RWPE2 (cell line): ENCODE results near the gene BACE1.

Source experiments
- ATAC-seq: fragments of 200-7000 bp; cut with Tn5 transposase; 3 replicates; pipeline ENCODE4 v1.9.1; 2021; ENCODE audit warnings: low read depth
- DNase-seq: peaks from one replicate; pipeline ENCODE4 v3.0.0-alpha.2; 2020; ENCODE audit warnings: low spot score
- H3K27ac ChIP-seq: fragments of 450-650 bp; 2 replicates; pipeline ENCODE4 v1.5.1; 2017; ENCODE audit warnings: mild to moderate bottlenecking; ENCODE audit not compliant: poor library complexity, severe bottlenecking
- H3K27me3 ChIP-seq: fragments of 250-450 bp; sonication (Bioruptor Pico); 2 replicates; pipeline ENCODE4 v1.5.1; 2021; ENCODE audit warnings: mild to moderate bottlenecking, moderate library complexity; ENCODE audit not compliant: insufficient read depth, poor library complexity, severe bottlenecking
- H3K36me3 ChIP-seq: fragments of 250-450 bp; sonication (Bioruptor Pico); 2 replicates; pipeline ENCODE4 v1.5.1; 2020; ENCODE audit warnings: low read depth, mild to moderate bottlenecking, moderate library complexity
- H3K4me1 ChIP-seq: fragments of 250-450 bp; sonication (Bioruptor Pico); 2 replicates; pipeline ENCODE4 v1.5.1; 2021; ENCODE audit warnings: mild to moderate bottlenecking, moderate library complexity; ENCODE audit not compliant: insufficient read depth, poor library complexity, severe bottlenecking
- H3K4me3 ChIP-seq: fragments of 250-450 bp; sonication (Bioruptor Pico); 2 replicates; pipeline ENCODE4 v1.5.1; 2021; ENCODE audit warnings: mild to moderate bottlenecking, moderate library complexity; ENCODE audit not compliant: severe bottlenecking
- H3K9me3 ChIP-seq: fragments of 250-450 bp; sonication (Bioruptor Pico); 2 replicates; pipeline ENCODE4 v1.5.1; 2021; ENCODE audit warnings: mild to moderate bottlenecking, moderate library complexity; ENCODE audit not compliant: severe bottlenecking
- TF ChIP-seq, protein P1 (sequence below): fragments of 450-650 bp; IDR thresholded peaks from one replicate; pipeline ENCODE4 v1.5.1; 2017; ENCODE audit warnings: mild to moderate bottlenecking, moderate library complexity; ENCODE audit not compliant: poor library complexity, severe bottlenecking

The BACE1 gene

DNA sequence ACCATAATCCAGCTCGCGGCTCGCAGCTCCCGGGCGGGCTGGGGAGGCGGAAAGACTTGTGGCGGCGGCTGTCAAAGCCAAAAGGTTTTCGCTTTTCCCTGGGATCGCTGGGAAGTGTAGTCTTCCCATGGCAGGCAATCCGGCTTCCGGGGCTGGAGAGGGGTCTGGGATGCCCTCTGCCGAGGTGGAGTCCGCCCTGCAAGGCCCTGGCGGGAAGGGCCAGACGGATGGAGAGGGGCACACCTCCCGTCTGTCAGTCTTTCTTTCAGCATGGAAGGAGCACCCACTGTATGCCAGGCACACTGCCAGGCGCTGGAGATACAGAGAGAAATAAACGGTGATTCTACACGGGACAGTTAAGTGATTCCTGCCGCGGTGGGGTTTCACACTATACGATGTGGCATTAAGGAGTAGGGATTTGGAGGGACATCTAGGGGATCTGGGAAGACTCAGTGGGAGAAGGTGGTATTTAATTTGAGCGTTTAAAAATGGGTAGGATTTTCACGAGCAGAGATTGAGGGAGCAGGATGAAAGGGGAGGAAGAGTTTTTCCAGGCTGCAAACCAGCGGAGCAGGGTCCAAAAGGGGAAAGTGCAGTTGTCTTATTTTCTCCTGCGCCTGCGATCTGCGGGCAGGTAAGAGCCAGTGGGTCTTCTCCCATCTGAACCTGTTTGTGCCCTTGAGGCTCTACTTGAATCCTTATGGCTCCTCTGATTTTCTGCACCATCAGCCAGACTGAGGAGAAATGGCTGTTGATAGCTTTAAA, at the start of gene BACE1:
Gene BACE1, minus strand, starts transcription at position 60 of the 765 bp plus-strand sequence. CDS start 461 bp downstream, outside the sequence.
- no peaks in the 10 kb centered on the region for H3K36me3 ChIP-seq
- TF ChIP-seq, protein P1, sequence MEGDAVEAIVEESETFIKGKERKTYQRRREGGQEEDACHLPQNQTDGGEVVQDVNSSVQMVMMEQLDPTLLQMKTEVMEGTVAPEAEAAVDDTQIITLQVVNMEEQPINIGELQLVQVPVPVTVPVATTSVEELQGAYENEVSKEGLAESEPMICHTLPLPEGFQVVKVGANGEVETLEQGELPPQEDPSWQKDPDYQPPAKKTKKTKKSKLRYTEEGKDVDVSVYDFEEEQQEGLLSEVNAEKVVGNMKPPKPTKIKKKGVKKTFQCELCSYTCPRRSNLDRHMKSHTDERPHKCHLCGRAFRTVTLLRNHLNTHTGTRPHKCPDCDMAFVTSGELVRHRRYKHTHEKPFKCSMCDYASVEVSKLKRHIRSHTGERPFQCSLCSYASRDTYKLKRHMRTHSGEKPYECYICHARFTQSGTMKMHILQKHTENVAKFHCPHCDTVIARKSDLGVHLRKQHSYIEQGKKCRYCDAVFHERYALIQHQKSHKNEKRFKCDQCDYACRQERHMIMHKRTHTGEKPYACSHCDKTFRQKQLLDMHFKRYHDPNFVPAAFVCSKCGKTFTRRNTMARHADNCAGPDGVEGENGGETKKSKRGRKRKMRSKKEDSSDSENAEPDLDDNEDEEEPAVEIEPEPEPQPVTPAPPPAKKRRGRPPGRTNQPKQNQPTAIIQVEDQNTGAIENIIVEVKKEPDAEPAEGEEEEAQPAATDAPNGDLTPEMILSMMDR: peak; percentile 57
- H3K27me3 ChIP-seq: no peaks in the 10 kb centered on the region
- H3K4me1 ChIP-seq: no peaks in the 10 kb centered on the region
- peak; percentile 88 for DNase-seq
- ATAC-seq: peak; percentile 97
- no peak within 1 kb of the TSS for H3K27ac ChIP-seq
- no peaks in the 10 kb centered on the region for H3K9me3 ChIP-seq
- peak within 1 kb of the TSS; percentile 85 for H3K4me3 ChIP-seq

DNA sequence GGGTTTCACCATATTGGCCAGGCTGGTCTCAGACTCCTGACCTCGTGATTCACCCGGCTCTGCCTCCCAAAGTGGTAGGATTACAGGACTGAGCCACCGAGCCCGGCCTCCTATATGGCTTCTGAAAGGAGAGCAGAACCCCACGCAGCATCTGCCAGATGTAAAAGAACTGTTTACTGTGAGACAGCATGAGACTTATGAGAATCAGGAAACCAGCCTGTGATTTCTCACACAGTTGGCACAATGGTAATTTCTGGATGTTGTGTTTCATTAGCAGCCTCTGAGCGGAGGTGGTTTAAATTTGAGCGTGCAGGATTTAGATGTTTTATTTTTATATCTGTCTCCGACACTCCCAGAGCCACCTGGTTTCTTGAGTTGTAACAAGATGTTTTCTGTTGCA, 45.4 kb upstream of the BACE1 start:
- ATAC-seq (no peak), DNase-seq (no peak)
- Histone ChIP-seq H3K9me3 (no peaks in the 10 kb centered on the region), H3K27me3 (no peaks in the 10 kb centered on the region), H3K4me3 (no peak overlapping the region), H3K36me3 (peaks cover 42% of the 10 kb centered on the region), H3K4me1 (no peaks in the 10 kb centered on the region), H3K27ac (no peak overlapping the region)
- TF ChIP-seq, protein P1: no peak

DNA sequence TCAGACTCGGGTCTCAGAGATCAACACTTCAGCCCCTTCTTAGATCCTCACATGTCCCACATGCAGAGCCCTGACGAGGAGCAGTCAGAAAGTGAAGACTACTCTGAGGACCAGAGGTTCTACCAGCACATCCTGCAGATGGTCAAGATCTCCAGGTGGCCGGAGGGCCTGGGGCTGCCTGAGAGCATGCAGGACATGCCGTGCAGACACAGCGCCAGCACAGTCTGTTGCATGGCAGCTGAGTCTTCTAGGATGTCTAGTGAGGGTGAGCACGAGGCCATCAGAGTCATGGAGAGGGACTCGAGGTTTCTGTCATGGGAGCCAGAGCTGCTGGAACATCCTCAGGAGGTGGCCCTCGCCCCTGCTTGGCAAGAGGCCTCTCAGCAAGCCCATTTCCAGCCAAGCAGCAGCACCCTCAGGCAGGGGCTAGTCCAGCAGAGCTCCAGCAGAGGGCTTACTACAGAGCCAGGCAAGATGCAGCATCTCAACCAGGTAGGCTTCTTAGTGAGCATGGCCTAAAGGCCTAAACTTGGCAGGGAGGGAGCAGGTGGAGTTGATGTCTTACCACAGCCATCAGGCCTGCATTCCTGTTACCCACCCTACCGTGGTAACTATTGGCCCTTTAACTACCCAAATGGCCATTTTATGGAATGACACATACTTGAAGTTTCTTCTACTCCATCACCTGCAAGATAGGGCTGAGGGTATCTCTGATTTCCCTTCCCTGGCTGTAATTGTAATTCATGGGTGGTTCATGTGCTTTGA, 40.3 kb upstream of the BACE1 start:
- Histone ChIP-seq H3K9me3 (no peaks in the 10 kb centered on the region), H3K36me3 (peaks cover 20% of the 10 kb centered on the region), H3K4me3 (no peak overlapping the region), H3K27ac (no peak overlapping the region), H3K4me1 (no peaks in the 10 kb centered on the region), H3K27me3 (no peaks in the 10 kb centered on the region)
- no peak for DNase-seq
- TF ChIP-seq, protein P1: no peak
- no peak; the same call in 2 of the 3 replicates for ATAC-seq

DNA sequence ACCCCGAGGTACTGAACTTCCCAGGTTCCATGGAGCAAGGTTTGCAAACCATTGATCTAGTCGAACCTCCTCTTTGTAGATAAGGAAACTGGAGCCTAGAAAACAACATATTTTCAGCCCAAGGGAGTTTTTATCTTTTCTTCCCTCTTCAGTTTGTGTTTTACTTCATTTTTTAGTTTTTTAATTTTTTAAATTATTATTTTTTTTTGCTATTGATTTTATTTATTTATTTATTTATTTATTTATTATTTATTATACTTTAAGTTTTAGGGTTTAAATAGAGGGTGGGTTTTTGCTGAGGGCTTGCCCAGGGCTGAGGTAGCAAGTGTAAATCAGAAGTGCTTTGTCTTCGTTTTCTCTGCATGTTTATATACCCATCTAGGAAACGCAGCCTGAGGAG, 38.5 kb upstream of the BACE1 start:
- no peak for ATAC-seq
- Histone ChIP-seq H3K27ac (no peak overlapping the region), H3K9me3 (no peaks in the 10 kb centered on the region), H3K4me1 (no peaks in the 10 kb centered on the region), H3K4me3 (no peak overlapping the region), H3K36me3 (peaks cover 24% of the 10 kb centered on the region), H3K27me3 (no peaks in the 10 kb centered on the region)
- TF ChIP-seq, protein P1: no peak
- no peak for DNase-seq

DNA sequence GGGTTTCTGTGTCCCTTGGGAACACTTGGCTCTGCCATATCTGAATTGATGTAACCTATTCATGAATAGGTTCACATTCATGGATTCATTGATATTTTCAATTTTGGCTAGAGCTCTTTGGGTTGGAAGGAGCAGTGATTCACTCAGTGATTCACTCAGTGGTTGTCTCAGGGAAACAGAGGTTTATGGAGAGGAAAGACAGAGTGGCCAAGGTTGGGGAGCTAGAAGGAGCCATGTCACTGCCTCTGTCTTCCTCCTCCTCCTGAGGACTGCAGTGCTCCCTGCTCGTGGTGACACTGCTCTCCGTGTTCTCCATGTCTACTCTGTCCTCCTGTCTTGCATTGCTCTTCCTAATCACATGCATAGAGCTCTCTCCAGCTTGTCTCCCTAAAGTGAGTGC, 29.0 kb upstream of the BACE1 start:
- TF ChIP-seq, protein P1: no peak
- Histone ChIP-seq H3K27ac (no peak overlapping the region), H3K4me1 (no peaks in the 10 kb centered on the region), H3K36me3 (peaks cover 61% of the 10 kb centered on the region), H3K27me3 (no peaks in the 10 kb centered on the region), H3K9me3 (no peaks in the 10 kb centered on the region), H3K4me3 (no peak overlapping the region)
- ATAC-seq (no peak), DNase-seq (no peak)
